ENCODE results near the gene DGCR8. TPM values are rescaled to one million over a fixed set of nuclear protein-coding genes. Genes with fewer than 3 reads are reported as not detected.

Gene DGCR8
- total RNA-seq, result 37.6 TPM

GRCh38 chr22:20079745-20080444, at the start of gene DGCR8:
DGCR8 (plus strand) TSS chr22:20080241; CDS start chr22:20085964, 5,723 bp downstream.
- peak; percentile 96 for DNase-seq (ENCODE audit: low spot score)
- intact Hi-C loops (cut with DNase I), result no loop called here
- ATAC-seq, result peak; percentile 98

- DNase-seq (ENCODE audit: low spot score) (no peak), ATAC-seq (no peak)
- intact Hi-C loops (cut with DNase I), result no loop called here
These were observed 48.2 kb upstream of the DGCR8 start for GRCh38 chr22:20031732-20032406.

DNA sequence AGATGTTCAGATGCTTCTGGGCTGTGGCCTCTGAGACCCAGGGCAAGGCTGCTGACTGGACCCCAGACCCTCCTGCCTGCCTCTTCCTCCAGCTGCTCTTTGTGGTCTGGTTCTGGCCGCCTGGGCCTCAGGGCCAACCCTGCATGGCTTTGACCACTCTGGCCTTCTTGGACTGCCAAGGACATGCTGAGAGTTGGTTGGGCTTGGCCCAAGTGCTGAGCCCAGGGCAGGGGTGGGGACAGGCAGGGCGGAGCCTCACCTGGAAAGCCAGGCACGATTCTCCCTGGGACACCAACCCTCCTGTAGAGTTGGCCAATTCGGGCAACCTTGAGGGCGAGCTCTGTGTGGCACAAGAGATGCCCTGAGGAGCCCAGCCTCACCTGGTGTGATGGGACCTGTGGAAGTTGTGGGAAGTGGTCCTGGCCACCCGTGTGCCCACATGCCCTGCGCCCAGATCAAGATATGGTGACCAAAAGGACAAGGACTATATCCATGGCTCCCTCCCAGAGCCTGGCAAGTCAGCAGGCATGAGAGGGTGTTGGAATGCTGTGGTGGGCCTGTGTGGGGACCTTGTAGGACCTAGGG, 47.5 kb upstream of the DGCR8 start:
- DNase-seq (ENCODE audit: low spot score), result no peak
- ATAC-seq, result no peak
- intact Hi-C loops (cut with DNase I), result no loop called here

DNA sequence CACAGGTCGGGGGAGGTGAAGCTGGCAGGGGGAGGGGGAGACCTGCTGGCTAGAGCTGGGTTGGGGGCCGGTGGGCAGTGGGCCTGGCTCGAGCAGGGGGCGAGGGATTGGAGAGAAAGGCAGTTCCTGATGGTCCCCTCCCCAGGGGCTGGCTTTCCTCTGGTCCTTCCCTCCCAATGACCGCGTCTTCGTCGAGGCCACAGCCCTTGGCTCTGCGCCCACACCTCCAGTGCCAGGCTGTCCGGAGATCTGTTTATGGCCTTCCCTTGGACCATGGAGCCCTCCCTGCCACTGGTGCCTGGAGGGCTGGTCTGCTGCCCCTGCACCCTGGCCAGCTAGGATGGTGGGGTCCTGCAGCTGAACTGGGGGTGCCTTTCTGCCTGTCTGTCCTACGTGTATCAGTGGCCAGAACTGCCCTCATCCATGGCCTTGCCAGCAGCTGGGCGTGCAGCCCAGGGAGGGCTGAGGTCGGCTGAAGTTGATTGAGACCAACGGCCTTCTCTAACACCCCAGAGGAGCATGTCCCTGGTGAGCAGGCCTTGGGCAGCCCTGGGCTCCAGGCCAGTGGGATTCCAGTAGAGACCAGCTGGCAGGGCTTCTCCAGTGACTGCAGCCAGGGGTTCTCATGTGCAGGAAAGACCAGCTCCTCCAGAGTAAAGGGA, 46.9 kb upstream of the DGCR8 start:
- intact Hi-C loops (cut with DNase I), result no loop called here

DNA sequence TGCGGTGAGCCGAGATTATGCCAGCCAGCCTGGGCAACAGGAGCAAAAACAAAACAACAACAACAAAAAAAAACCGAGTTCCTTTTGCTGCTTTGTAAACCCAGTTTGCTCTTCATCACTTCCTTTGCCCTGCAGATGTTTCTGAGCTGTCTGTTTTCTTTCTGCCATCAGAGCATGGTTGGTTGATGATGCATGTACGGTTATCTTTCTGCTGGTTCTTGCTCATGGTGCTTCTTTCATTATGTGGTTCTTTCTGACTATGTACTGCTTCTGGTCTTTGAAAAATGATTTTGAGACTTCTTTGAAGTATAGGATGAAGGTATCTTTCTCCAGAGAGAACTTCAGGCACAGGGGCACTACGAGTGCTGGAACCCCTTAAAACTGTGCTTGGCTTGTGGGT, 45.9 kb upstream of the DGCR8 start:
- no peak for DNase-seq (ENCODE audit: low spot score)
- intact Hi-C loops (cut with DNase I), result no loop called here
- no peak for ATAC-seq

More for the DNA sequence above, 46.9 kb upstream of the DGCR8 start:
- DNase-seq (ENCODE audit: low spot score) (no peak), ATAC-seq (peak; percentile 53)

DNA sequence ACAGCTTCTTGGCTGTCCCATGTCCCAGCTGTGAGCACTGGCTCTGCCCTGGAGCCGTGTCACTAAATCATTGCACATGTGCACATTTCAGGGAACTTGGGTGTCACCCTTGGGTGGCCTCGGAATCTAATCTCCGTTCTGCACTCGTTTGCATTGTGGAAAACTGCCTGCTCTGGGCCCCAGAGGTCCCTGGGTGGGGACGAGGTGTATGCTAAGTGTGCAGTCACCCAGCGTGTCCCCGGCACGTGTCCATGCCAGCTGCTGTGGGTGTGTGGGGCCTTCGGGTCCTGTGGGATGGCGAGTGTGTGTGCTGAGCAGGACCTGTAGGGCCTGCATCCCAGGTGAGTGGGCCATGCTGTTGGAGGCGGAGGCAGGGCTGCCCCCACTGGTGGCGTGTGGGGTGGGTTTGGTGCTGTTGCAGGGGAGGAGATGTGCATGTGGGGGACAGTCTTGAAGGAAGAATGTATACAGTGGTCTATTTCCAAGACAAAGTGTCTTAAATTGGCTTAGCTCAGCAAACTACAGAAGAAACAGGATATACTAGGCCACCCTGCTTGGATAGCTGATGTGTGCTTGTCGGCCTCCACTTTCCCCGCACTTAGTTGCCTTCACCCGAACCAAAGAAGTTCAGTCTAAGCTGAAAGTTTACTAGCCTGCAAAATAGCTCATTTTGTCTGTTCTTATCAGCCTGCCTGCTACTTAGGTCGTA, 44.5 kb upstream of the DGCR8 start:
- DNase-seq (ENCODE audit: low spot score), result no peak
- intact Hi-C loops (cut with DNase I), result no loop called here
- no peak for ATAC-seq

DNA sequence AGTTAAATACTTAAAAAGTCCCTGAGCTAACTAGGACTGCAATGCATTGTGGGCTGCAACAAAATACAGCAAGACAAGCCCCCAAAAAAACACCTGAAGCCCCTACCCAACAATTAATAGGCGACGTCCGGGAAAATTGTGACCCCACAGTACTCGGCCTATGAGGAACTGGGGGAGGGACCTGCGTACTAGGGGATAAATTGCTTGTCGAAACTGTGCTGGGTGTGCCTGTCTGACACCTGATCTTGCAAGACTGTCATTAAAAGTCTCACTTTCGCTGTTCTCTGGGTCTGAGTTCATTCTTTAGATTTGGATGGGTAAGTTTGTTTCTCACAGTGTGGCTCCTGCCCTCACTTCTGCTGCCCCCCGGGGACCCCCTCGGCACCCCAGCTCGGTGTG, 44.0 kb upstream of the DGCR8 start:
- intact Hi-C loops (cut with DNase I), result no loop called here
- ATAC-seq, result no peak
- DNase-seq (ENCODE audit: low spot score), result no peak

DNA sequence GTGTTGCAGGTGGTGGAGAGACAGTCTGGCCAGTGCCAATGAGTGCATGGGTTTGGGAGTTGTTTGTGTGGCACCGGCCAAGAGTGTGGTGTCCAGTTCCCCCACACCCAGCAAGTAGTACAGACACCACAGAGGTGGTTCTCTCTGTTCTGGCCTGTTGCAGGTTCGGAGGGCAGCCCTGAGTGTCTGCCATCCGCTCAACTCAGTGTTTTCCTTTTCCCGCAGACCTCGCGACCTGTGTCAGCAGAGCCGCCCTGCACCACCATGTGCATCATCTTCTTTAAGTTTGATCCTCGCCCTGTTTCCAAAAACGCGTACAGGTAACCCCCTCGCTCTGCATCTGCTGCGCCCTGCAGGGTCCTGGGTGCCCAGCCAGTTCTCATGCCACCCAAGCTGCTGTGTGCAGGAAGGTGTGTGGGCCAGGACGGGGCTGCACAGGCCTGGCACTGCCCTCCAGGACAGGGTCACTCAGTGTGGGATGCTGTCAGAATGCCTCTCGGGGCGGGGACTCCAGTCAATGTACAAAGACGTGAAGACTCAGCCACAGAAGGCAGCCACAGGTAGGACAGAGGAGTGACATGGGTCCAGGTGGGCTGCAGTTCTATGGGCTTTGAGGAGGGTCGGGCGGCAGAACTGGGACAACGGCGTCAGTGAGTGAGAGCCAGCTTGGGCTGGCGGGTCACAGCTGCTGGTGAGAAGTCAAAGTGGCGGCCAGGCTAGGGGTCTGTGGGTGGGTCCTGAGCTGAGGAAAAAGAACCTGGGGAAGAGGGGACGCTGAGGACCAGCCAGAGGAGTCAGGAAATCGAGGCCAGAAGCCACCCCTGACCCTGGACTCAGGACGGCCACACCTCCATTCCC, 43.3 kb upstream of the DGCR8 start:
- no peak for DNase-seq (ENCODE audit: low spot score)
- no peak for ATAC-seq
- intact Hi-C loops (cut with DNase I), result no loop called here

- intact Hi-C loops (cut with DNase I), result no loop called here
- DNase-seq (ENCODE audit: low spot score) (no peak), ATAC-seq (no peak)
These were observed 42.6 kb upstream of the DGCR8 start for GRCh38 chr22:20037419-20037818.

DNA sequence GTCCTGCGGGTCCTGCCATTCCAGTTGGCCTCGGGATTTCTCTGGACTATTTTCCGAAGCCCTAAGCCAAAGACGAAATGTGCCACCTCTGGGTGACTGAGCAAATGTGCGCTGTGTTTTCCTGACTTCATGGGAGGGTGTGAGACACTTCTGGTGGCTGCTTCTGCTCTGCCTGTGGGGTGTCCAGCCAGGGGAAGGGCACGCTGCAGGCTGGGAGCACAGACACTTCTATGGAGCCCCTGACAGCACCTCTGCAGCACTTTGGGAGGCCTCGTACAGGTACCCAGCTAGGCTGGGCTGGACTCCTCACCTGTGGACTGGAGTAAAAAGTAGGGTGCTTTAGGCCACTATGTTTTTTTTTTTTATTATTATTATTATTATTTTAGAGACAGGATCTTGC, 41.5 kb upstream of the DGCR8 start:
- intact Hi-C loops (cut with DNase I), result no loop called here
- no peak for ATAC-seq
- DNase-seq (ENCODE audit: low spot score), result no peak

GRCh38 chr22:20039683-20040325, 40.2 kb upstream of the DGCR8 start:
- DNase-seq (ENCODE audit: low spot score), result no peak

DNA sequence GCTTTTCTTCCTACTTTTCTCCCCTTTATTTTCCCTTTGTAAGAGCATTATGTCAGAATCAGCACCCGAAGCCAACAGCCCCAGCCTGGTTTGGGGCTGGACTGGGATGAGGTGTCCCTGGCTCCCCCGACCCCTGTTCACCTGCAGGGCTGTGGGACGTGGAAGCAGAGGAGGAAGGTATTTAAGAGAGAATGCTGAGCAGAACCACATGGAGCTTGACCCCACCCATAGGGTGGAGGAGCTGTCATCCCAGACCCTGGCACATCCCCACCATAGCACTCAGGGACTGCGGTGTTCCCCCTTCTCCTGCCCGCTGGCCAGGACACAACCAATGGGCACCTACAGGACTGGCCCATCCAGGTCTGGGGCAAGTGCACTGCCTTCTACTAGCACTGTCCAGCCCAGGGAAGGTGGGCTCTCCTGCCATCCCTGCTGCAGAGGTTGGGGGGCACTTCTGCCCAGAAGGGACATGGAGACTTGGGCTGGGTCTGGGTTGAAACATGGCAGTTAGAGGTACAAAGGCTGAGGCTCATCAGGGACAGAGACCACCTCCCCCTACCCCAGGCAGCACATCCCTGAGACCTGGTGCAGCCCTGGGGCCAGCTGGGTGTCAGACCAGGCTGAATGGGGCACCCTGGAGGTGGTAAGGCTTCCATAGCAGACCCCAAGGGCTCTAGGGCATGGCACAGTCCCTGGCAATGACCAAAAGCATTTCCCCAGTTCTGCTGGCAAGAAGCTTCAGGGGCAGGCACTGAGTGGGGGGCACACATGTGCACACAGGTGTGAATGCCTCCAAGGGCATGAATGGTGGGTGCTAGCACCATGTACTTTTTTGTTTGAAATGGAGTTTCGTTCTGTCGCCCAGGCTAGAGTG, 39.5 kb upstream of the DGCR8 start:
- DNase-seq (ENCODE audit: low spot score), result no peak
- no peak for ATAC-seq
- intact Hi-C loops (cut with DNase I), result no loop called here

More at GRCh38 chr22:20039683-20040325, 40.2 kb upstream of the DGCR8 start:
- no peak for ATAC-seq
- intact Hi-C loops (cut with DNase I), result no loop called here

DNA sequence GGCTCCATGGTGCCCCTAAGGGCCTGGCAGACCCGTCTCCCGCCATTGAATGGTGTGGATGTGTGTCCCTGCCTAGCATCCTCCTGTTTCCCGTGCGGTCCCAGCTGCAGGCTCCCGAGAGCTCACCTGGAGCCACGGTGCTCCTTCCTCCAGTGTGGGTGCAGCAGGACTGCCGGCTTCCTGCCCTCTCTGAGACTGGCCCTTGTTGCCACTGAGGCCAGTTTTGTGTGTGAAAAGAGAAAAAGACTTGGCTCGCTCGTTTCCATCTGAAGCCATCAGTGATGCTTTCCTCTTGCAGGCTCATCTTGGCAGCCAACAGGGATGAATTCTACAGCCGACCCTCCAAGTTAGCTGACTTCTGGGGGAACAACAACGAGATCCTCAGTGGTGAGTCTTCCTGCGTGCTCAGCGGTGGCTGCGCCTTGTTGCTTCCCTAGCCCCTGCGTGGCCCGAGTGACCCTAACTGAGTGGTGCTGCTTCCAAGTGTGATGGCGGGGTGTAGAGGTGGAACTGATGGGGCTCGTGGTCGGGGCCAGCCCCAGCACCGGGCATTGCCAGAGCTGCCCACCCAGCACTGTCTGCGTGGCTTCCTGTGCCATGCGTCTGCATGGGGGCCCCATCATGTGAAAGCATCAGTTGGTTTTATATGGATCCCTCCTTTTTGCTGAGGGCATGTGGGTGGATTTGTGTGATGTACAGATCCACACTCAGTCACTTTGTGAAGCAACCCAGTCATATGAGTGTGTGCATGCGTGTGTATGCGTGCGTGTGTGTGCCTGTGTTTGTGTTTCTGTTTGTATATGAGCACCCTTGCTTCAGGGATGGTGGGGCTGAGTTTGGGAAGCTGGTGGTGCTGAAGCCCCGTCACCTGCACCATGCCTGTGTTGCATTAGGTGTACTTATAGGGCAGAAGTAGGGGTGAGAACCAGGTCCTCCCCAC, 36.7 kb upstream of the DGCR8 start:
- DNase-seq (ENCODE audit: low spot score) (no peak), ATAC-seq (no peak)
- intact Hi-C loops (cut with DNase I), result no loop called here

- intact Hi-C loops (cut with DNase I), result loop anchor here (2.0 kb wide), 1 partner anchor 25 kb away; no protein-coding TSS in a partner anchor
- ATAC-seq (no peak), DNase-seq (ENCODE audit: low spot score) (no peak)
These were observed 36.1 kb upstream of the DGCR8 start for GRCh38 chr22:20043997-20044342.

DNA sequence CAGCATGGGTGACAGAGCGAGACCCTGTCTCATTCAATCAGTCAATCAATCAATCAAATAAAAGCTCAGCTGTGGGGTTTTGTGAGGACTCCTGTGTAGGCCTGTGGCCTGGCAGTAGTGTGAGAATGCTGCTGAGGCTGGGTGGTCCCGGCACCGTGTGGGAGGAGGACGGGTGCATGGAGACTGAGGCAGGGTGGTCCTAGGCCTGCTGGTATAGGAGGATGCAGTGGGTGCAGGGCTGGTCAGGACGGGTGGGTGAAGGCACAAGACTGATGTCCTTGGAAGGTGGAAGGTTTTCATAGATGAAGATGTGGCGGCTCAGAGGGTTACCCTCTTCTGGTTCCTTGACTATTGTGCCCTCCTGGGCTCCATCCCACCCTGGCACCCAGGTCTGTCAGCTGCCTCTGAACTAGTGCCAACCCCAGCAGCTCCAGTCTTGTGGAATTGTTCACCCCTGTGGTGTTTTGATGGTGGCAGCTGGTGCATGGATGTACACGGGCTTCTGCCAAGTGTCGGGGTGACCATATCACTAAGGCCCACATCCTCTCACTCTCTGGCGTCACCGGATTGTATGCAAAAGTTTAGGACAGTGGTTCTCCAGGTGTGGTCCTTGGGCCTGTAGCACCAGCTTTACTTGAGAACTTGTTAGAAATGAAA, 35.4 kb upstream of the DGCR8 start:
- ATAC-seq (no peak), DNase-seq (ENCODE audit: low spot score) (no peak)
- intact Hi-C loops (cut with DNase I), result loop anchor here (2.0 kb wide), 1 partner anchor 26 kb away; no protein-coding TSS in a partner anchor
